Liver (tissue), 9 donors: Measurements from ENCODE around the gene MRPL47. TPM values are rescaled to one million over a fixed set of nuclear protein-coding genes. Genes with fewer than 3 reads are reported as not detected.

Experiments
- DNase-seq: peaks from one replicate; pipeline ENCODE4 v3.0.0-alpha.2; 2017; ENCODE audit warnings: low spot score
- H3K27ac ChIP-seq, 2 donors: one replicate each; pipeline ENCODE4 v1.7.0; 2013; ENCODE audit warnings: inconsistent platforms in 2 of 2, low read length in 2 of 2, control low read depth in 1 of 2, low read depth in 1 of 2, mild to moderate bottlenecking in 1 of 2
- H3K27me3 ChIP-seq, 4 donors: one replicate each; pipeline versions ENCODE4 v1.6.1 to v1.7.0; 2013; ENCODE audit warnings: low read length in 3 of 4, inconsistent platforms in 1 of 4, mild to moderate bottlenecking in 1 of 4, moderate library complexity in 1 of 4; ENCODE audit not compliant: control insufficient read depth in 4 of 4, insufficient read depth in 4 of 4
- H3K36me3 ChIP-seq, 4 donors: one replicate each; pipeline versions ENCODE4 v1.6.1 to v1.7.0; 2013; ENCODE audit warnings: low read length in 3 of 4, mild to moderate bottlenecking in 3 of 4, low read depth in 1 of 4, moderate library complexity in 1 of 4; ENCODE audit not compliant: control insufficient read depth in 4 of 4, insufficient read depth in 3 of 4
- H3K4me1 ChIP-seq, 4 donors: one replicate each; pipeline versions ENCODE4 v1.6.1 to v1.7.0; 2013; ENCODE audit warnings: low read length in 3 of 4, mild to moderate bottlenecking in 3 of 4, moderate library complexity in 1 of 4; ENCODE audit not compliant: control insufficient read depth in 4 of 4, insufficient read depth in 4 of 4
- H3K4me3 ChIP-seq, 3 donors: one replicate each; pipeline versions ENCODE4 v1.6.1 to v1.7.0; 2013; ENCODE audit warnings: low read length in 3 of 3, control low read depth in 1 of 3, low read depth in 1 of 3, mild to moderate bottlenecking in 1 of 3
- H3K9ac ChIP-seq, 2 donors: one replicate each; pipeline ENCODE4 v1.7.0; 2013; ENCODE audit warnings: low read length in 2 of 2, mild to moderate bottlenecking in 2 of 2, moderate library complexity in 2 of 2, control low read depth in 1 of 2, low read depth in 1 of 2
- H3K9me3 ChIP-seq, 4 donors: one replicate each; pipeline versions ENCODE4 v1.6.1 to v1.7.0; 2013; ENCODE audit warnings: low read length in 3 of 4; ENCODE audit not compliant: control insufficient read depth in 4 of 4
- ATF3 ChIP-seq: IDR thresholded peaks from 2 replicates; pipeline ENCODE4 v1.6.1; 2016; ENCODE audit warnings: antibody characterized with exemption
- CTCF ChIP-seq: fragments of 150-350 bp; IDR thresholded peaks from 2 replicates; pipeline ENCODE4 v1.5.1; 2017; ENCODE audit warnings: improper control_type of control experiment, low read depth, low read length; ENCODE audit not compliant: missing input control
- EGR1 ChIP-seq, 2 donors: IDR thresholded peaks; 2 replicates each; pipeline ENCODE4 v1.6.1; 2016 to 2018; ENCODE audit warnings: antibody characterized with exemption in 2 of 2, low read depth in 2 of 2
- FOXA1 ChIP-seq: IDR thresholded peaks from 2 replicates; pipeline ENCODE4 v1.6.1; 2016; ENCODE audit warnings: antibody characterized with exemption
- FOXA2 ChIP-seq: IDR thresholded peaks from 2 replicates; pipeline ENCODE4 v1.6.1; 2016; ENCODE audit warnings: antibody characterized with exemption
- GABPA ChIP-seq, 2 donors: IDR thresholded peaks in 1 of 2; conservative IDR thresholded peaks in 1 of 2; 2 replicates each; pipeline ENCODE4 v1.6.1; 2016; ENCODE audit warnings: antibody characterized with exemption in 2 of 2, mild to moderate bottlenecking in 1 of 2, moderate library complexity in 1 of 2
- HNF4A ChIP-seq, 2 donors: conservative IDR thresholded peaks; 2 replicates each; pipeline ENCODE4 v1.6.1; 2016; ENCODE audit warnings: antibody characterized with exemption in 2 of 2, mild to moderate bottlenecking in 2 of 2
- HNF4G ChIP-seq: IDR thresholded peaks from 2 replicates; pipeline ENCODE4 v1.6.1; 2016; ENCODE audit warnings: antibody characterized with exemption
- JUND ChIP-seq, 2 donors: IDR thresholded peaks; 2 replicates each; pipeline ENCODE4 v1.6.1; 2016; ENCODE audit warnings: antibody characterized with exemption in 2 of 2
- MAX ChIP-seq: IDR thresholded peaks from 2 replicates; pipeline ENCODE4 v1.6.1; 2016; ENCODE audit warnings: antibody characterized with exemption
- NR2F2 ChIP-seq: IDR thresholded peaks from 2 replicates; pipeline ENCODE4 v1.6.1; 2016; ENCODE audit warnings: antibody characterized with exemption
- RAD21 ChIP-seq, 2 donors: IDR thresholded peaks; 2 replicates each; pipeline ENCODE4 v1.6.1; 2016; ENCODE audit warnings: antibody characterized with exemption in 2 of 2, mild to moderate bottlenecking in 2 of 2
- REST ChIP-seq: IDR thresholded peaks from 2 replicates; pipeline ENCODE4 v1.6.1; 2016; ENCODE audit warnings: antibody characterized with exemption, mild to moderate bottlenecking
- RXRA ChIP-seq, 2 donors: IDR thresholded peaks; 2 replicates each; pipeline ENCODE4 v1.6.1; 2017 to 2018; ENCODE audit warnings: antibody characterized with exemption in 2 of 2, mild to moderate bottlenecking in 1 of 2
- SP1 ChIP-seq: IDR thresholded peaks from 2 replicates; pipeline ENCODE4 v1.6.1; 2018; ENCODE audit warnings: antibody characterized with exemption, mild to moderate bottlenecking
- TAF1 ChIP-seq: conservative IDR thresholded peaks from 2 replicates; pipeline ENCODE4 v1.6.1; 2016; ENCODE audit warnings: antibody characterized with exemption, mild to moderate bottlenecking
- ZBTB33 ChIP-seq: IDR thresholded peaks from 2 replicates; pipeline ENCODE4 v1.6.1; 2016; ENCODE audit warnings: antibody characterized with exemption
- WGBS: extraction: QIAGEN DNeasy Blood & Tissue Kit; methylation state at CpG from one replicate; pipeline ENCODE4 v1.1.7; 2013; 5-methylcytosine and 5-hydroxymethylcytosine counted together
- polyA plus RNA-seq, 2 donors: library from polyadenylated mRNA; stranded (reverse) in 1 of 2; unstranded in 1 of 2; fragments of 200-250 nt in 1 of 2; fragments of >200 nt in 1 of 2; fragmentation: Nextera tagmentation in 1 of 2; extraction: Ambion mirVana in 1 of 2; gene quantifications; one replicate each; pipeline versions ENCODE4 v1.2.1 to v1.2.3, GENCODE V29; 2013 to 2015
- total RNA-seq, 2 donors: library from RNA; depleted of rRNA; stranded (reverse); fragments of >200 nt; gene quantifications; one replicate each; pipeline ENCODE4 v1.2.3, GENCODE V29; 2014
- donor health status: healthy.
- donor health status: healthy.
- donor health status: healthy.
- donor health status: healthy.
- donor health status: healthy.

MRPL47 gene
- total and polyA plus RNA-seq, 4 donors, result 11.5 to 34.1 (median 18.6) TPM

GRCh38 chr3:179622023-179622422 lies 17.6 kb upstream of the MRPL47 start:
- H3K36me3 ChIP-seq, result peaks cover 10 to 35% (median 28%) of the 10 kb centered on the region in 4 donors
- no peak overlapping the region for H3K9ac ChIP-seq
- TF ChIP-seq RAD21 (IDR thresholded peaks at IDR 0.05) (no peak), REST (no peak), HNF4G (no peak)
- no peaks in the 10 kb centered on the region for H3K27me3 ChIP-seq
- no peak for DNase-seq
- H3K27ac ChIP-seq, result no peak overlapping the region
- no peak overlapping the region for H3K4me3 ChIP-seq
- 96% methylated on average over 2 of the region's 2 CpGs for WGBS
- H3K4me1 ChIP-seq, result no peaks in the 10 kb centered on the region
- H3K9me3 ChIP-seq, result no peaks in the 10 kb centered on the region

- no peak overlapping the region for H3K9ac ChIP-seq
- H3K27me3 ChIP-seq, result no peaks in the 10 kb centered on the region
- H3K4me3 ChIP-seq, result no peak overlapping the region
- WGBS, result 86% methylated on average over 4 of the region's 4 CpGs
- H3K27ac ChIP-seq, result no peak overlapping the region
- peaks cover 5 to 18% (median 11%) of the 10 kb centered on the region in 4 donors for H3K36me3 ChIP-seq
- H3K4me1 ChIP-seq, result no peaks in the 10 kb centered on the region
- TF ChIP-seq MAX, result no peak
- TF ChIP-seq HNF4A (conservative IDR thresholded peaks at IDR 0.05), result no peak
- no peak for TF ChIP-seq CTCF
- TF ChIP-seq RAD21 (IDR thresholded peaks at IDR 0.05), result no peak
- no peak for TF ChIP-seq SP1
- no peak for TF ChIP-seq ATF3
- no peak for TF ChIP-seq FOXA1
- TF ChIP-seq FOXA2, result no peak
- no peak for TF ChIP-seq GABPA (IDR thresholded peaks at IDR 0.05 in 1 of 2, conservative IDR thresholded peaks at IDR 0.05 in 1 of 2)
- TF ChIP-seq EGR1 (IDR thresholded peaks at IDR 0.05; ENCODE audit: low read depth in 2 of 2), result no peak
- no peak for TF ChIP-seq TAF1
- TF ChIP-seq JUND (IDR thresholded peaks at IDR 0.05), result no peak
- no peak for TF ChIP-seq ZBTB33
- TF ChIP-seq NR2F2, result no peak
- TF ChIP-seq RXRA (IDR thresholded peaks at IDR 0.05), result no peak
- TF ChIP-seq HNF4G, result no peak
- no peak for DNase-seq
- no peaks in the 10 kb centered on the region for H3K9me3 ChIP-seq
Measured at GRCh38 chr3:179615458-179616173, 11.2 kb upstream of the MRPL47 start.
